ENCODE data around the gene APOBEC3C.

DNA sequence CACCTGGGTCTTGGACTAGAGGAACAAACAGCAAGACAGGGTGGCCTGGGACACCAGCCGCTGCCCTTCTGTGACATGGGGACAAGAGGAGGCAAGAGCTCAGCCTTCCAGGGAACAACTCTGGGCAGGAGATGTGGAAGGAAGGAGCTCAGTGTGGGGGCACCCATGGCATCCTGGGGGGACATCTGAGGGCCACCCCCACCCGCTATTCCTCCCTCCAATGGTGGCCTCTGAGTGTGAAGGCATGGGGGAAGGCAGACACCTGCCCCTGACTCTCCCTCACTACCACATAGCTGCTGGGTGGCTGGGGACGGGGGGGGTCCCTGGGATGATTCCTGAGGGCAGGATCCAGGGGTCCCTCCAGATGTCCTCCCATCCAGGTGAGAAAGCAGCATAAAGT is 27.4 kb upstream of the APOBEC3C start:
- TF ChIP-seq POLR2A (IDR thresholded peaks at IDR 0.05; ENCODE audit: low read depth, low read length) (no peak), TAF1 (IDR thresholded peaks at IDR 0.05; ENCODE audit: borderline replicate concordance, low read depth, low read length) (no peak)

Measured in GM12892 (cell line).